BLaER1 treated with 17β-estradiol and CSF1 and Interleukin-3, amounts not matched to agents 10 nM and 100 nM (cell line): Measurements from ENCODE around the gene PCDHA2.

ENCODE experiments used
- H3K27ac ChIP-seq, 11 experiments: shearing (Covaris generic); formaldehyde crosslinking; 2 replicates each; pipeline ENCODE4 v1.8.1; 2022
- H3K27me3 ChIP-seq, 11 experiments: shearing (Covaris generic); formaldehyde crosslinking; 2 replicates each; pipeline ENCODE4 v1.8.1; 2022
- H3K36me3 ChIP-seq, 11 experiments: shearing (Covaris generic); formaldehyde crosslinking; 2 replicates each; pipeline ENCODE4 v1.8.1; 2022
- H3K4me1 ChIP-seq, 10 experiments: shearing (Covaris generic); formaldehyde crosslinking; 2 replicates each; pipeline ENCODE4 v1.8.1; 2022
- H3K4me2 ChIP-seq, 11 experiments: shearing (Covaris generic); formaldehyde crosslinking; 2 replicates each; pipeline ENCODE4 v1.8.1; 2022
- H3K4me3 ChIP-seq, 10 experiments: shearing (Covaris generic); formaldehyde crosslinking; 2 replicates each; pipeline ENCODE4 v1.8.1; 2022
- H3K9ac ChIP-seq, 11 experiments: shearing (Covaris generic); formaldehyde crosslinking; 2 replicates each; pipeline ENCODE4 v1.8.1; 2022
- H3K9me3 ChIP-seq, 11 experiments: shearing (Covaris generic); formaldehyde crosslinking; replicated peaks in 1 of 11; 2 replicates each; pipeline ENCODE4 v1.8.1; 2022
- H4K20me1 ChIP-seq, 11 experiments: shearing (Covaris generic); formaldehyde crosslinking; 2 replicates each; pipeline ENCODE4 v1.8.1; 2022
- Cebpa-rat ChIP-seq, 11 experiments: shearing (Covaris generic); IDR thresholded peaks; 2 replicates each; pipeline ENCODE4 v1.8.1; 2022

PCDHA2 gene

DNA sequence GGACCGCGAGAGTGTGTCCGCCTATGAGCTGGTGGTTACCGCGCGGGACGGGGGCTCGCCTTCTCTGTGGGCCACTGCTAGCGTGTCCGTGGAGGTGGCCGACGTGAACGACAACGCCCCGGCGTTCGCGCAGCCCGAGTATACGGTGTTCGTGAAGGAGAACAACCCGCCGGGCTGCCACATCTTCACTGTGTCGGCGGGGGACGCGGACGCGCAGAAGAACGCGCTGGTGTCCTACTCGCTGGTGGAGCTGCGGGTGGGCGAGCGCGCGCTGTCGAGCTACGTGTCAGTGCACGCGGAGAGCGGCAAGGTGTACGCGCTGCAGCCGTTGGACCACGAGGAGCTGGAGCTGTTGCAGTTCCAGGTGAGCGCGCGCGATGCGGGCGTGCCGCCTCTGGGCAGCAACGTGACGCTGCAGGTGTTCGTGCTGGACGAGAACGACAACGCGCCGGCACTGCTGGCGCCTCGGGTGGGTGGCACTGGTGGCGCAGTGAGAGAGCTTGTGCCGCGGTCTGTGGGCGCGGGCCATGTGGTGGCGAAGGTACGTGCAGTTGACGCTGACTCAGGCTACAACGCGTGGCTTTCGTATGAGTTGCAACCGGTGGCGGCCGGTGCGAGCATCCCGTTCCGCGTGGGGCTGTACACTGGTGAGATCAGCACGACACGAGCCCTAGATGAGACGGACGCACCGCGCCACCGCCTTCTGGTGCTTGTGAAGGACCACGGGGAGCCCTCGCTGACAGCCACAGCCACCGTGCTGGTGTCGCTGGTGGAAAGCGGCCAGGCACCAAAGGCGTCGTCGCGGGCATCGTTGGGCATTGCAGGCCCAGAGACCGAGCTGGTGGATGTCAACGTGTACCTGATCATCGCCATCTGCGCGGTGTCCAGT lies 41.2 kb downstream of the PCDHA2 start:
- Histone ChIP-seq H4K20me1 (no peaks in the 10 kb centered on the region), H3K4me1 (no peaks in the 10 kb centered on the region), H3K9me3 (peaks cover 20 to 24% (median 23%) of the 10 kb centered on the region in 11 experiments), H3K27me3 (no peaks in the 10 kb centered on the region), H3K4me3 (no peak overlapping the region), H3K9ac (no peak overlapping the region), H3K27ac (no peak overlapping the region), H3K36me3 (no peaks in the 10 kb centered on the region), H3K4me2 (no peak overlapping the region)
- TF ChIP-seq Cebpa-rat (IDR thresholded peaks at IDR 0.05) = no peak

- Histone ChIP-seq H3K9ac (no peak within 1 kb of the TSS), H3K4me2 (no peak within 1 kb of the TSS), H3K4me1 (no peaks in the 10 kb centered on the region), H3K4me3 (no peak within 1 kb of the TSS), H3K27me3 (no peaks in the 10 kb centered on the region), H4K20me1 (no peaks in the 10 kb centered on the region), H3K9me3 (peaks cover 18 to 38% (median 27%) of the 10 kb centered on the region in 11 experiments), H3K27ac (no peak within 1 kb of the TSS), H3K36me3 (no peaks in the 10 kb centered on the region)
- TF ChIP-seq Cebpa-rat (IDR thresholded peaks at IDR 0.05) = no peak
These were observed 46.6 kb downstream of the PCDHA2 start, which contains the start of gene PCDHA8 for GRCh38 chr5:140840978-140841962. TSS of gene PCDHA8 (plus strand) at chr5:140841187. CDS start at chr5:140841322, 135 bp downstream.

GRCh38 chr5:140842798-140843733 lies 48.4 kb downstream of the PCDHA2 start:
- TF ChIP-seq Cebpa-rat (IDR thresholded peaks at IDR 0.05) = no peak

More at GRCh38 chr5:140842798-140843733, 48.4 kb downstream of the PCDHA2 start:
- H3K36me3 ChIP-seq = no peaks in the 10 kb centered on the region
- H3K4me2 ChIP-seq = no peak overlapping the region
- H3K27me3 ChIP-seq = no peaks in the 10 kb centered on the region
- H3K9ac ChIP-seq = no peak overlapping the region
- no peaks in the 10 kb centered on the region for H4K20me1 ChIP-seq
- no peak overlapping the region for H3K4me3 ChIP-seq
- H3K4me1 ChIP-seq = no peaks in the 10 kb centered on the region
- H3K27ac ChIP-seq = no peak overlapping the region
- H3K9me3 ChIP-seq = peaks cover 15 to 41% (median 26%) of the 10 kb centered on the region in 11 experiments
